ENCODE results near the gene KRTCAP2.
"Not testable (repeated sequence)": the region's sequence is repeated elsewhere in the genome, so short reads cannot be mapped to it uniquely, and the experiment has no call there.

Gene KRTCAP2

DNA sequence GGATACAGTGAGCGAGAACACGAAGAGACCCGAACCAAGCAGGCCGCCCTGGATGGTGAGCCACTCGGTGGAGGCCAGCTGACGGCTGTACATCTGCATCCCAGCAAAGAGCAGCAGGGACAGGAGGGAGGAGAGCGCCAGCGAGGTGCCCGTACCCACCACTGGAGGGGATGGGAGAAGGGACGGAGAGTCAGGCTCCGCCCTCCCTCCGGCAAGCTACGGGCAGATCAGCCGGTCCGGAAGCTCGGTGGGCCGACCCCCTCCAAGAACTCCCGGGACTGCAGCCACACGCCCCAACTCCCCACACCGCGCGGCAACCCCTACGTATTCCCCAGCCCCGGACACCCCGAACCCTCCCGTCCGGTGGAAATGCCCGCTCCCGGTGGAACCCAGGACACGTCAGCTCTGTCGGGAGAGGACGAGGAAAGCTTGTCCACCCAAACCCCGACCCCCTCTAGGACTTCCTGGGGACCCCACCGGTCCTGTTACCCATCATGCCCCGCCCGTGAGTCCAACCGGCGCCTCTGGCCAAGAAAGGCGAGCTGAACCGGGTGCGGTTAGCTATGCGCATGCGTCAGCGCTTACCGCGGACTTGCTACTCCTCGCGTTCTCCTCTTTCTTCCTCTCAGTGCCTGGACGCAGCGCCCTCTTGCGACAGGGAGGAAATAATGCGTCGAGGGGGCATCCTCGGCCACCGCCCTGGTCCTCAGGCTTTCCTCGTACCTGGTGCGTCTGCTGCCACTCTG, at the start of gene KRTCAP2:
Gene KRTCAP2, minus strand, starts transcription at position 573 of the 746 bp plus-strand sequence. Its CDS starts 80 bp downstream, at position 493.
- peak; percentile 99 for DNase-seq

GRCh38 chr1:155220211-155220965, 47.3 kb upstream of the KRTCAP2 start:
- DNase-seq = not testable (repeated sequence)

GRCh38 chr1:155219592-155220031, 46.5 kb upstream of the KRTCAP2 start:
- no peak for DNase-seq

GRCh38 chr1:155218854-155219591, 45.9 kb upstream of the KRTCAP2 start:
- DNase-seq = no peak

- not testable (repeated sequence) for DNase-seq
These were observed 41.6 kb upstream of the KRTCAP2 start for GRCh38 chr1:155214702-155215101.

DNA sequence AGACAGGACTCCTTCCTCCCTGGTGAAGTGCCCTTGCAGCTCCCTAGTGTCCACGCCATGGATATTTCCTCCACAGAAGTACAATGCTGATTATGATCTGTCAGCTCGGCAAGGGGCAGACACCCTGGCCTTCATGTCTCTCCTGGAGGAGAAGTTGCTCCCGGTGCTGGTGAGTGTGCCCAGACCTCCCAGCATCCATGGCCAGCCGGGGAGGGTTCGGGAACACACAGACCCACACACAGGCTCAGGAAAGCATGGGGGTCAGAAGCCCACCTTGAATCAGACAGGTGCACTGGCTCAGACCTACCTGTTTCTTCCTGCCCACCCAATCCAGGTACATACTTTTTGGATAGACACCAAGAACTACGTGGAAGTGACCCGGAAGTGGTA, 38.9 kb upstream of the KRTCAP2 start:
- DNase-seq = not testable (repeated sequence)

- DNase-seq = not testable (repeated sequence)
These were observed 38.4 kb upstream of the KRTCAP2 start for GRCh38 chr1:155211381-155212050.

DNA sequence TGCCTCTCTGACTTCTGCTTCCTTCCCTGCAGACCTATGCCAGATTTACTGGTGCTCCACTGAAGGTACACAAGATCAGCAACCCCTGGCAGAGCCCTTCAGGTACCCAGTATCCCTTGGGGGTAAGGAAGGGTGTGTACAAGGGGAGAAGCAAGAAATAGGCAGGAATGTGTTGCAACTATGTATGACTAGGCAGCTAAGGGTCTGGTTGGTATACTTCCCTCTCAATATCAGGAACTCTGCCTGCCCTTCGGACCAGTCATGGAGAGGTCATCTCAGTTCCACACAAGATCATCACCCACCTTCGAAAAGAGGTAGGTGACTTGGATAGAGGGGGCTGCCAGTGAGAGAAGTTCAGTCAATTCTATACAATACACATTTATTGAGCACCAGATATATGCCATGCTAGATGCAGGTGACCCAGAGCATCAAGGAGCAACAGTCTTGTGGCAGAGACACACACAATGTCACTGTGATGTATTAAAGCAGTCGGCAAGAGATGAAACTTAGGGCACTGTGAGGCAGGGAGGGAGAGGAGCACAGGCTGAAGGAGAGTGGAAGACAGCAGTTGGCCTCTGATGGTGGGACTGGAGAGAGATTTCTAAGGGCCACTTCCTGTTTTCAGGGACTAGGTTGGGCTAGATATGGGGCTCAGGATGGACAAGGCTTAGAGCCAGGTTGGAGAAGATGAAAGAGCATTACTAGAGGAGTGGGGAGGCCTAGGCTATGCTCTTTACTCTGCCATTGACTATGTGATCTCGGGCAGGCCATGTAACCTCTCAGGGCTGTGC, 37.4 kb upstream of the KRTCAP2 start:
- DNase-seq = no peak

- DNase-seq = no peak
These were observed 36.2 kb upstream of the KRTCAP2 start for GRCh38 chr1:155209312-155209721.

- peak; percentile 94 for DNase-seq
These were observed 35.6 kb upstream of the KRTCAP2 start, which contains the start of gene MTX1 for GRCh38 chr1:155208541-155209311. Gene MTX1, plus strand, starts transcription at chr1:155208695. Its CDS starts 110 bp downstream, at chr1:155208805.

DNA sequence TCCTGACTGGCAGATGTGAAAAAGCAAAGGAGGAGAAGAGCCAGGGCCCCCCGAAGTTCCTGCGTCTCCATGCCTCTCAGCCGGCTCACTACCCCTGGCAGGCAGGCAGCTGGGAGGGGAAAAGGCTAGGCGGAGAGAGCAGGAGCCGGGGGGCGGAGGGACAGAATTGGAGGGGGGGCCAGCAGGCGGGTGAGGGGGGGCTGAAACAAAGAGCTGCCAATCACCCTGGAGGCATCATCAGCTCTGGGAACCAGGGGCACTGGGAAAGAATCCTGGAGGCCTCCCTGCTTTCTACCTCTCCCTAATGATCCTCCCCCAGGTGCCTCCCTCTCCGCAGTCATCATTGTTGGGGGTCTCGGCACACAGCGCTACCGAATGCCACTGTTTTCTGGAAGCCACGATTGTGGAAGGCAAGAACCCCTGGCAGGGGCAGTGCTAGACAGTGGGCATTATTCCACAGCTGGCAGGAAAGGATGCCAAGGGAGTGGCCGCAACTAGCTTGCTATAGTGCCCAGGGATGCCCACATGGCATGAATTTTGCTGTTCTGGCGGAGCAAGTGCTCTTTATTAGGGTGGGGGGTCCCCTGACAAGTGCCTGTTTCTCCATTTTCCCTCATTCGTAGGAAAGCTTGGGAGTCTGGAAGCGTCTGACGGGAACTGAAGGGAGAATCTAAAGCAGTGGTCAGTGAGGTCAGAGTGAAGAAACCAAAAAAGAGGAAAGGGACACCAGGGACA, 34.9 kb upstream of the KRTCAP2 start, which contains the start of gene THBS3:
Gene THBS3, minus strand, starts transcription at position 92 of the 735 bp plus-strand sequence. Its CDS starts 21 bp downstream, at position 71.
- DNase-seq = no peak

- DNase-seq = peak; percentile 95
These were observed 34.0 kb upstream of the KRTCAP2 start for GRCh38 chr1:155206891-155207805.

DNA sequence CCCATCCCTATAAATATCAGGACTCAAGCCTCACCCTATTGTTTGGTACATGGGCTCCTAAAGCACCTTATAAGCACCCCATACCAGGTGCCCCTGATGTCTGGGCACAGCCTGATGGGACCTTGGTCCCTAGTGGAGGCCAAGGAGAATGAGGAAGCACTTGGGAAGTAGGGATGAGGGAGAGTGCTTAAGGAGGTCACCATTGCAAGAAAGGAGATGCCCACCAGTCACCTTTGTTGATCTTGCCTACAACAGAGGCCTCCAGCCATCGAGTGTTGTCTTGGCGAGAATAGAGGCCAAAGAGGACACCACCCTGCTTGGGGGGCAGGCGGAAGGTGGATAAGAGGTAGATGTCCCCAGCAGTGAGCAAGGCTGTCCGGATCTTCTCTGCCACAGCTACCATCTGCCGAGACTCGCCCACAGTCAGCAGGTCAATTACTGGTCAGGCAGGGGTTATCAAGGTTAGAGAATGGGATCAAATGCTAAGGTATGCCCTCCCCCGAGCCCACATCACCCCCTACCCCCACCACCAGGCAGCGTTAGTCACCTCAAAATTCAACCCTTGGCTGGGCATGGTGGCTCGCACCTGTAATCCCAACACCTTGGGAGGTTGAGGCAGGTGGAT, 33.0 kb upstream of the KRTCAP2 start:
- DNase-seq = no peak

GRCh38 chr1:155205035-155205434, 31.9 kb upstream of the KRTCAP2 start:
- no peak for DNase-seq

DNA sequence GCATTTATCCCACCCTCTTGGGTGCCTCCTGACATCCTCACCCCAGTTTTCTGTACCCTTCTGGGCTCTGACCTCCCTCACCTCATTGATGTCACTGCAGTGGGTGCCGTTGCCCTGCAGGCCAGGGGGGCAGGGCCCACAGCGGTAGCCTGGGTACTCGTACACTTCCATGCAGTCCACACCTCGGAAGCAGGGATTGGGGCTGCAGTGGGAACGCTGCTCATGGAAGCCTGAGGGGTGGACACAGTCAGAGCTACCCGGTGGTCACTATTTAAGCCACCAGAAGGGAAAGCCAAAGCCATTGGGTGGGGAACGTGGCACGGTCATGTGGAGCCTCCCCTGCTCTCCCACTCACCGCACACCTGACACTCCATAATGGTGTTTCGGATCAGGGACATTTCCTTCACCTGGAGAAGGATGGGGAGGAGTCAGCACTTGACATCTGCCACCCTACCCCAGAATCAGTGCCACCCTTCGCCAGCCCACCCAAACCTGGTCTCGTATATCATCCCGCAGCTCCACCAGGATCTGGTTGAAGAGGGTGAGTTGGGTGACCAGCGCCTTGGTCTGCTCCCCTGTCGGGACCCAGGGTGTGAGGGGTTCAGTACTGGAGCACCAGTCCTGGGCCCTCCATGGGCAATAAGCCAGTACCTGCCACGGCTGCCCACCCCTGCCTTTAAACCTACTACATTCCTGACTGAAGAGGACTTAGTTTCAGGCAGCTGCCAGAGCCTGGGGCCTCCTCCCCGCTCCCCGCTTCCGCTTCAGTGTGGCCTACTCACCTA, 29.8 kb upstream of the KRTCAP2 start:
- no peak for DNase-seq

DNA sequence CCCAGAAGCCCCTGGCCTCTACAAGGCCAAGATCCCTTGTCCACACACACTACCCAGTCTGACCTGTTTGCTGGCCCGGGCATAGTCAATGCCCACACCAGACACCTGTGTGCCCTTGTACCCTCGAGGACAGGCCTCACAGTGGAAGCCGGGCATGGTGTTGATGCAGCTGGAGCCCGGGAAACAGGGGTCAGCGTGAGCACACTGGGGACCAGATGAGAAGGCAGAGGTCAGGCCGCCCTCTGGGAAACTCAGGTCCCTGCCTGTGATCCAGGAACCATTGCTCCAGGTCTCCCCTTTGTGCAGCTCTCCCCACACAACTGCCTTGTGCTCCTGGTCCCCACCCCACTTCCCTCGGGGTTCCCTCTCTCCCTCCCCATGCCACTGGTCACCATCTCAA, 29.1 kb upstream of the KRTCAP2 start:
- no peak for DNase-seq

GRCh38 chr1:155200920-155201319, 27.8 kb upstream of the KRTCAP2 start:
- no peak for DNase-seq

DNA sequence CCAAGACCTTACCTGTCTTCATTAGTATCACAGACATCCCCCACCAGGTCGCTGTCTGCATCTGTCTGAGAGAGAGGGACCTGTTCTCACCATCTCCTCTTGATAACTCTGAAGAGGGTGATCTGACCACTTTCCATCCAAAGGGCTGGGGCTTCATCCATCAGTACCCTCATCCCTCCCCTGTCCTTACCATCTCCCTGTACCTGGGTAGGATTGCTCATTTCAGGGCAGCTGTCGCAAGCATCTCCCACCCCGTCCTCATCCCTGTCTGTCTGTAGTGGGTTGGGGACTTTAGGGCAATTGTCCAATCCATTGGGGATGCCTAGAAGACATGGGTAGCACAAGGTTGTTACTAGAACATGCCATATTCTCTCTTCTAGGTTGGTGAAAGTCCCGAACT, 26.7 kb upstream of the KRTCAP2 start:
- no peak for DNase-seq

Data from RPMI8226 (cell line).